ENCODE data around the gene AUH.

GRCh38 chr9:91345978-91346377 lies 15.7 kb downstream of the AUH start:
- TF ChIP-seq CTCF (IDR thresholded peaks at IDR 0.05) (no peak), EP300 (IDR thresholded peaks at IDR 0.05) (no peak), POLR2AphosphoS5 (IDR thresholded peaks at IDR 0.05) (no peak), POLR2A (IDR thresholded peaks at IDR 0.05) (no peak)
